Fibroblast of mammary gland (primary cell): ENCODE results near the gene MINDY4B.
"Not testable (repeated sequence)": the region's sequence is repeated elsewhere in the genome, so short reads cannot be mapped to it uniquely, and the experiment has no call there.

ENCODE experiments used
- DNase-seq: peaks from one replicate; pipeline ENCODE4 v3.0.0-alpha.2; 2010; ENCODE audit warnings: low read depth
- H3K4me3 ChIP-seq: 2 replicates; pipeline ENCODE4 v1.5.1; 2011; ENCODE audit warnings: low read depth, mild to moderate bottlenecking, low read length, moderate library complexity; ENCODE audit not compliant: control insufficient read depth
- TF ChIP-seq, protein P1 (sequence below): conservative IDR thresholded peaks from 2 replicates; pipeline ENCODE4 v1.5.1; 2011; ENCODE audit warnings: low read depth, low read length, inconsistent platforms; ENCODE audit not compliant: control insufficient read depth, insufficient read depth

MINDY4B gene

DNA sequence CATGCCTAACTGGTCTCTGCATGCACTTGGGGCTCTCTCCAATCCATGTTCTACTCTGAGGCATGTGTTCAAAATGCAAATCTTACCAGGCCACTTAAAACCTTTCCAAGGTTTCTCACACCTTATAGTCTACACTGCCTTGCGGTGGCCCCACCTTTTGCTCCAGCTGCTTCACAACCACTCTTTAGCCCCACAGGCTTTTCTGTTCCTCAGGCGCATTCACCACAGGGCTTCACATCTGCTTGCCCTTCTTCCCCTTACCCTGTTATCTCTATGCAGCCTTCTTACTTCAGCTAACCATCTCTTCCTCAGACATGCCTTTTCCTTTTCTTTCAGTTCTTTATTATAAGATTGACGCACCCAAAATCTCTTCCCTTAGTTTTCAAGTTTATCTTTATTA, 37.8 kb downstream of the MINDY4B start:
- DNase-seq = no peak
- H3K4me3 ChIP-seq = no peak overlapping the region
- TF ChIP-seq, protein P1, sequence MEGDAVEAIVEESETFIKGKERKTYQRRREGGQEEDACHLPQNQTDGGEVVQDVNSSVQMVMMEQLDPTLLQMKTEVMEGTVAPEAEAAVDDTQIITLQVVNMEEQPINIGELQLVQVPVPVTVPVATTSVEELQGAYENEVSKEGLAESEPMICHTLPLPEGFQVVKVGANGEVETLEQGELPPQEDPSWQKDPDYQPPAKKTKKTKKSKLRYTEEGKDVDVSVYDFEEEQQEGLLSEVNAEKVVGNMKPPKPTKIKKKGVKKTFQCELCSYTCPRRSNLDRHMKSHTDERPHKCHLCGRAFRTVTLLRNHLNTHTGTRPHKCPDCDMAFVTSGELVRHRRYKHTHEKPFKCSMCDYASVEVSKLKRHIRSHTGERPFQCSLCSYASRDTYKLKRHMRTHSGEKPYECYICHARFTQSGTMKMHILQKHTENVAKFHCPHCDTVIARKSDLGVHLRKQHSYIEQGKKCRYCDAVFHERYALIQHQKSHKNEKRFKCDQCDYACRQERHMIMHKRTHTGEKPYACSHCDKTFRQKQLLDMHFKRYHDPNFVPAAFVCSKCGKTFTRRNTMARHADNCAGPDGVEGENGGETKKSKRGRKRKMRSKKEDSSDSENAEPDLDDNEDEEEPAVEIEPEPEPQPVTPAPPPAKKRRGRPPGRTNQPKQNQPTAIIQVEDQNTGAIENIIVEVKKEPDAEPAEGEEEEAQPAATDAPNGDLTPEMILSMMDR = no peak

DNA sequence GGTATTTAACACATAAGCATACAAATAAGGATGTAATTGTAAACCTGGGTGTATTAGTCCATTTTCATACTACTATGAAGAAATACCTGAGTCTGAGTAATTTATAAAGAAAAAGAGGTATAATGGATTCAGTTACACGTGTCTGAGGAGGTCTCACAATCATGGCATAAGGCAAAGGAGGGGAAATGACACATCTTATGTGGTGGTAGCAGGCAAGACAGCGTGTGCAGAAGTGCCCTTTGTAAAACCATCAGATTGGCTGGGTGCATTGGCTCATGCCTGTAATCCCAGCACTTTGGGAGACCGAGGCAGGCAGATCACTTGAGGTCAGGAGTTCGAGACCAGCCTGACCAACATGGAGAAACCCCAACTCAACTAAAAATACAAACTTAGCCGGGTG, 41.3 kb downstream of the MINDY4B start:
- not testable (repeated sequence) for H3K4me3 ChIP-seq, DNase-seq

DNA sequence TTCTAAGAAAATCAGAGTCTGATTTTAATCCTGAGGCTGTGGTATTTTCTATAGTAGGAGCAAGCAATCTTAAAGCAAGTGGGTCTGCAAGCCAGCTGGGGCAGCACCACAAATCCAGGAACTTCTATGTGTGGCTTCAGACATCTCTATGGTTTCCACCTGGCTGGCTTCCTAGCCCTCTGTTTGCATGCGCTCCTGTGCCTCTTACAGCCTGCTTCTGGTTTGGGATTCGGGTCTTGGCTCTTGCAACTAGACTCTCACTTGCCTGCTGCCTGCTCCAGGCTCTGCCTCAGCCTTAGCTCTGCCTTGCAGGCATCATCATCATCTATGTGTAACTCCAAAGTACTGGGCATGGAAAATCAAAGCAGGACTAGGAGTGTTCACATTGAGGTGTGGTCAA, 43.4 kb downstream of the MINDY4B start:
- TF ChIP-seq, protein P1 = no peak
- H3K4me3 ChIP-seq = no peak overlapping the region
- DNase-seq = no peak

DNA sequence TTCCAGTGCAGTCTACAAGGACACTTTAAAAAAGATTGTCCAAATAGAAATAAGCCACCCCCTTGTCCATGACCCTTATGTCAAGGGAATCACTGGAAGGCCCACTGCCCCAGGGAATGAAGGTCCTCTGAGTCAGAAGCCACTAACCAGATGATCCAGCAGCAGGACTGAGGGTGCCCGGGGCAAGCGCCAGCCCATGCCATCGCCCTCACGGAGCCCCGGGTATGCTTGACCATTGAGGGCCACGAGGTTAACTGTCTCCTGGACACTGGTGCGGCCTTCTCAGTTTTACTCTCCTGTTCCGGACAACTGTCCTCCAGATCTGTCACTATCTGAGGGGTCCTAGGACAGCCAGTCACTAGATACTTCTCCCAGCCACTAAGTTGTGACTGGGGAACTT, 47.3 kb downstream of the MINDY4B start:
- not testable (repeated sequence) for DNase-seq, H3K4me3 ChIP-seq

DNA sequence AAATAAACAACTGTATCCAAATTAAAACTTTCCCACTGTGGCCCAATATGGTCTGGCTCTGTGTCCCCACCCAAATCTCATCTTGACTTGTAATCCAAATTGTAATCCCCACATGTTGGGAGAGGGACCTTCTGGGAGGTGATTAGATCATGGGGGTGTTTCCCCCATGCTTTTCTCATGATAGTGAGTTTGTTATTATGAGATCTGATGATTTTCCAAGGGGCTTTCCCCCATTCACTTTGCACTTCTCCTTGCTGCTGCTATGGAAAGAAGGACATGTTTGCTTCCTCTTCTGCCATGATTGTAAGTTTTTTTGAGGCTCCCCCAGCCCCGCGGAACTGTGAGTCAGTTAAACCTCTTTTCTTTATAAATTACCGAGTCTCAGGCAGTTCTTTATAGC, 55.0 kb downstream of the MINDY4B start:
- no peak for DNase-seq
- TF ChIP-seq, protein P1 = no peak
- no peak overlapping the region for H3K4me3 ChIP-seq

DNA sequence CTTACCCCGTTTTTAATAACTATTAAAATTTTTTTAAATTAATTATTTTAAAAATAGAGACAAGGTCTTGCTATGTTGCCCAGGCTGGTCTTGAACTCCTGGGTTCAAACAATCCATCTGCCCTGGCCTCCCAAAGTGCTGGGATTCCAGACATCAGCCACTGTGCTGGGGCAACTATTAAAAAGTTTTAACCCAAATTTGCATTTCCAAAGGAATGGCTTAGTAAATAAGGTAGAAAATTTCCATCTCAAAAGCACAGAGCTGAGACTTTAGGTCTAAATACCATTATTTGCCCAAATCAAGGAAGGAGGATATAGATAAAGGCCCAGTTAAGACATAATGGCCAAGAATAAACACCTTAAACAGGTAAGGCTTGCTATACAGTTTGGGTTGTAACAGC, 56.4 kb downstream of the MINDY4B start:
- no peak for DNase-seq
- TF ChIP-seq, protein P1 = no peak
- H3K4me3 ChIP-seq = no peak overlapping the region

DNA sequence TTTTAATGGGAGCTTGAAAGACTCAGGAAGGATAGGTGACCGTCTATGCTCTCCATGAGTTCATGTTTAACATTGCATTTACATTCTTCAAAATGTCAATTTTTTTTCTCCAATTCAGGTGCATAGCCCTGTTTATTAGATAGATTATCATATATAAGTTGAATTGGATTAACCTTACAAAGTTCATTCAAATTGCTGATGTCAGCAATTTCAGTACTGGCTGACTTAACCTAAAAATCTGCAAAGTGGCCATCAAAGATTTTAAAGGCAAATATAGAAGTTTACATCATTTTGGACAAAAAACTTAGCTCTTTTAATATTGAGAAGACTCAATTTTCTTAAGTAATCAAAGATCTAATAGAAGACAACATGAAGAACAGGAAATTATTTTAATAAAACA, 57.8 kb downstream of the MINDY4B start:
- H3K4me3 ChIP-seq = no peak overlapping the region
- TF ChIP-seq, protein P1 = no peak
- no peak for DNase-seq

DNA sequence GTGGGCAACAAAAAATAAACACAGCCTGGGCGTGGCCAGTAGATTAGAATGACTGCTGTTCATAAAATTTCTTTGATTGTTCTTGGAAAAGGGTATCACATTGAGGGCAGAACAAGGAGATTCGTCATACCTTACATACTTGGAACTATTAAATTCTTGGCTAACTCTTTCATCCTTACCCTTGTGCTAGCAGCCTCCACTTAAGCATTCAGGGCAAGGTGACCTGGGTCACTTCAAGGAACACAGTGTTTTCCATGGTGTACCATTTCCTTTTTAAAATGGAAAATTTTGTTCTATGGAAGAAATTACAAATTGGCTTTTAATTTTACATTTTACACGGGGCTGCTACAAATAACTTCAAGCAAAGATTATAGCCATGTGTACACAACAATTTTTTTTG, 60.8 kb downstream of the MINDY4B start:
- DNase-seq = no peak
- TF ChIP-seq, protein P1 = no peak
- H3K4me3 ChIP-seq = no peak overlapping the region
